Activated CD4-positive, alpha-beta T cell treated with anti-CD3 and anti-CD28 coated beads, Interleukin-2, amount 10 ng/mL, durations not matched to agents 7 days and 5 days (primary cell): Measurements from ENCODE around the gene RGS19. TPM values are rescaled to one million over a fixed set of nuclear protein-coding genes. Genes with fewer than 3 reads are reported as not detected.
A peak's percentile ranks its signal among the peaks of the same experiment; 100 is the strongest.

Experiments
- CTCF ChIA-PET: fragments of 350-600 bp; sonication (Branson Sonifier 250); formaldehyde crosslinking; loops from one replicate; lab custom pipeline; 2021; ENCODE audit warnings: antibody characterized with exemption; lab: Charles Lee
- POLR2A ChIA-PET: fragments of 350-600 bp; sonication (Branson Sonifier 250); formaldehyde crosslinking; loops from one replicate; lab custom pipeline; 2021; ENCODE audit warnings: antibody characterized with exemption; lab: Charles Lee
- DNase-seq: peaks from one replicate; pipeline ENCODE4 v3.0.0-alpha.2; 2020
- H3K27ac Mint-ChIP-seq: one replicate; pipeline ENCODE4 v1.8.0; 2021; ENCODE audit warnings: mild to moderate bottlenecking, moderate library complexity, mixed read lengths
- H3K27me3 Mint-ChIP-seq: one replicate; pipeline ENCODE4 v1.8.0; 2021; ENCODE audit warnings: mixed read lengths
- H3K36me3 Mint-ChIP-seq: one replicate; pipeline ENCODE4 v1.8.0; 2021; ENCODE audit warnings: low read depth, mixed read lengths
- H3K4me1 Mint-ChIP-seq: one replicate; pipeline ENCODE4 v1.8.0; 2021; ENCODE audit warnings: mixed read lengths
- H3K4me3 Mint-ChIP-seq: one replicate; pipeline ENCODE4 v1.8.0; 2021; ENCODE audit warnings: mild to moderate bottlenecking, moderate library complexity, mixed read lengths
- H3K9me3 Mint-ChIP-seq: one replicate; pipeline ENCODE4 v1.8.0; 2021; ENCODE audit warnings: mixed read lengths
- total RNA-seq, 2 experiments: library from RNA; stranded (reverse); gene quantifications; one replicate each; pipeline ENCODE4 v1.2.3, GENCODE V29; 2021

The RGS19 gene
- total RNA-seq, 2 experiments from 2014 or later, result 105 to 107 TPM

- Mint-ChIP-seq H3K36me3 (peaks cover 39% of the 10 kb centered on the region), H3K4me3 (peak overlapping the region; percentile 90), H3K27me3 (peaks cover 5% of the 10 kb centered on the region), H3K9me3 (no peaks in the 10 kb centered on the region), H3K27ac (peak overlapping the region; percentile 82), H3K4me1 (peaks cover 48% of the 10 kb centered on the region)
- DNase-seq, result peak; percentile 55
- CTCF ChIA-PET, result interaction anchor here (0.6 to 5.1 kb wide), 6 partner anchors 8 to 122 kb away, joined by 3 to 30 read pairs (median 4); no protein-coding TSS in a partner anchor
- POLR2A ChIA-PET, result no interaction called here
These were observed 2.2 kb downstream of the RGS19 start for GRCh38 chr20:64077094-64077493.

DNA sequence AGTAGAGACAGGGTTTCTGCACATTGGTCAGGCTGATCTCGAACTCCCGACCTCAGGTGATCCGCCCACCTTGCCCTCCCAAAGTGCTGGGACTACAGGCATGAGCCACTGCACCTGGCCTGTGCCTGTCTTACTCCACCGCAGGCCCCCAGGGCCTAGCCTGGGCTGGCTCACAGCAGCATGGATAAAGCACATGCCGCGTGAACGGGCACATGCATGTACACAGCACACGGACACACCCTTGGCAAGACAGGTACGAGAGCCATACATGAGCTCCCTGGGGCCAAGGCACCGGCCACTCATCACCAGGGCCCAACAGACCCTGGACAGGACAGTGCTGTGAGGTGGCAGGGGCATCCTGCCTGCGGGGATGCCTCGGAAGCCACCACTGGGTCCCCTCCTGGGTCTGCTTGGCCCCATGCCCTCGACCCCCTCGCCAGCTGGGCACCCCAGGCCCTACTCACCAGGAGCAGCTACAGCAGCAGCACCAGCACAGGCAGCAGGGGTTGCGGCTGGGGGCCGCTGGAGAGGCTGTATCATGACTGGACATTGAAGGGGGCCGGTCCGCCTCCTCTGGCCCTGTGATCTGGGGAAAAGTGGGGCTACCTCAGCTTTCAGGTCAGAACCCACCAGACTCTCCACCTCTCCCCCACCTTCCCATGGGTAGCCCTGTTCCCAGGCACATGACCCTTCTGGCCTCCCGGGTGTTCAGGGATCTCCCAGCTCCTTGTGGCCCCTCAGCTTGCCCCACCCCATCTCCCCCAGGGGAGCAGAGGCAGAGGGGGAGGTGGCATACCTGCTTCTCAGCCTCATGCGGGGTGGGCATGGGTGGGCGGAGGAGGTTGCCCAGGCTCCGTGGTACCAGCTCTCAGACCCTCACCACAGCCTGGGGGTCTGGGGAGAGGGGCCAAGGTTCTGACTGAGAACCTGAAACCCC lies 3.0 kb downstream of the RGS19 start:
- no peak for DNase-seq
- Mint-ChIP-seq H3K9me3 (no peaks in the 10 kb centered on the region), H3K4me1 (peaks cover 42% of the 10 kb centered on the region), H3K4me3 (peak overlapping the region; percentile 90), H3K27me3 (no peaks in the 10 kb centered on the region), H3K27ac (peak overlapping the region; percentile 31), H3K36me3 (peaks cover 44% of the 10 kb centered on the region)
- POLR2A ChIA-PET, result no interaction called here
- CTCF ChIA-PET, result interaction anchor here (0.6 to 5.1 kb wide), 7 partner anchors 9 to 121 kb away, joined by 3 to 30 read pairs (median 4); no protein-coding TSS in a partner anchor

- CTCF ChIA-PET, result interaction anchor here (0.6 to 5.1 kb wide), 5 partner anchors 8 to 109 kb away, joined by 3 to 30 read pairs (median 3); no protein-coding TSS in a partner anchor
- POLR2A ChIA-PET, result no interaction called here
- peaks cover 38% of the 10 kb centered on the region for H3K4me1 Mint-ChIP-seq
- no peaks in the 10 kb centered on the region for H3K27me3 Mint-ChIP-seq
- peak overlapping the region; percentile 73 for H3K27ac Mint-ChIP-seq
- H3K36me3 Mint-ChIP-seq, result peaks cover 44% of the 10 kb centered on the region
- peak overlapping the region; percentile 63 for H3K4me3 Mint-ChIP-seq
- DNase-seq, result no peak
- H3K9me3 Mint-ChIP-seq, result no peaks in the 10 kb centered on the region
These were observed 3.8 kb downstream of the RGS19 start for GRCh38 chr20:64075556-64075955.

GRCh38 chr20:64074963-64075362 lies 4.4 kb downstream of the RGS19 start:
- ChIA-PET POLR2A (no interaction called here), CTCF (interaction anchor here (1.1 to 1.6 kb wide), 2 partner anchors 8 to 36 kb away, joined by 3 to 4 read pairs; no protein-coding TSS in a partner anchor)
- Mint-ChIP-seq H3K27ac (no peak overlapping the region), H3K4me3 (no peak overlapping the region), H3K4me1 (peaks cover 33% of the 10 kb centered on the region), H3K9me3 (no peaks in the 10 kb centered on the region), H3K36me3 (peaks cover 44% of the 10 kb centered on the region), H3K27me3 (no peaks in the 10 kb centered on the region)
- DNase-seq, result no peak

DNA sequence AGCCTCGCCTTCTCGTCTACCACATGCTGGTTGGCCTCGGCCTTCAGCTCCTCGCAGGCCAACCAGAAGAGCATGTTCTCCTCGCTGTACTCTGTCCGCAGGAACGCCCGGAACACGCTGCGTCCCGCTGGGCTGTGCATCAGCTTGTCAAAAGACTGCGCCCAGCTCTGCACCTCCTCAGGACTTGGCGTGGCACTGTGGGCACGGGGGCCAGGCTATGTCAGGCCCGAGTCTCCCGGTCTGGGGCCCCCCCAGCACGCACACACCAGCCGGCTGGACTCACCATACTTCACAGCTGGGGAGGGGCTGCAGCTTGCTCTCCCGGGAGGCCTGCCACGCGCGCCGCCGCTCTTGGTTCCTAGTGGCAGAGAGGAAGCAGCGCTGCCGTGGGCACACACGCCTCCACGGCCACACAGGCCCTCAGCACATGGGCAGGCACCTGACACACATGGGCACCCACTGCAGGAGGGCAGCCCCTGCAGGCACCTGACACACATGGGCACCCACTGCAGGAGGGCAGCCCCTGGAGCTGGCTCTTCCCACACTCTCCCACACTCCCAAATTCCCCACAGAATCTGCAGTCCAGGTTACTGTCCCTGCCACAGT lies 5.0 kb downstream of the RGS19 start:
- ChIA-PET POLR2A (no interaction called here), CTCF (interaction anchor here (0.6 to 1.6 kb wide), 4 partner anchors 7 to 182 kb away, joined by 3 to 4 read pairs (median 4); no protein-coding TSS in a partner anchor)
- DNase-seq, result no peak
- Mint-ChIP-seq H3K4me3 (no peak overlapping the region), H3K9me3 (no peaks in the 10 kb centered on the region), H3K27me3 (no peaks in the 10 kb centered on the region), H3K4me1 (peaks cover 35% of the 10 kb centered on the region), H3K36me3 (peaks cover 44% of the 10 kb centered on the region), H3K27ac (no peak overlapping the region)

- ChIA-PET POLR2A (no interaction called here), CTCF (interaction anchor here (1.0 to 1.6 kb wide), 2 partner anchors 9 to 35 kb away, joined by 3 to 4 read pairs; no protein-coding TSS in a partner anchor)
- Mint-ChIP-seq H3K4me1 (peaks cover 39% of the 10 kb centered on the region), H3K27ac (no peak overlapping the region), H3K4me3 (no peak overlapping the region), H3K9me3 (no peaks in the 10 kb centered on the region), H3K27me3 (no peaks in the 10 kb centered on the region), H3K36me3 (peaks cover 39% of the 10 kb centered on the region)
- no peak for DNase-seq
These were observed 5.7 kb downstream of the RGS19 start for GRCh38 chr20:64073476-64074183.

GRCh38 chr20:64072498-64073063 lies 6.7 kb downstream of the RGS19 start:
- no peak overlapping the region for H3K27ac Mint-ChIP-seq
- no peak for DNase-seq
- POLR2A ChIA-PET, result no interaction called here
- peaks cover 34% of the 10 kb centered on the region for H3K36me3 Mint-ChIP-seq
- CTCF ChIA-PET, result interaction anchor here (1.0 to 2.2 kb wide), 3 partner anchors 11 to 48 kb away, joined by 5 to 8 read pairs (median 6); partner anchors contain the start of gene LKAAEAR1
- no peaks in the 10 kb centered on the region for H3K27me3 Mint-ChIP-seq
- no peaks in the 10 kb centered on the region for H3K9me3 Mint-ChIP-seq
- peaks cover 46% of the 10 kb centered on the region for H3K4me1 Mint-ChIP-seq
- no peak overlapping the region for H3K4me3 Mint-ChIP-seq

DNA sequence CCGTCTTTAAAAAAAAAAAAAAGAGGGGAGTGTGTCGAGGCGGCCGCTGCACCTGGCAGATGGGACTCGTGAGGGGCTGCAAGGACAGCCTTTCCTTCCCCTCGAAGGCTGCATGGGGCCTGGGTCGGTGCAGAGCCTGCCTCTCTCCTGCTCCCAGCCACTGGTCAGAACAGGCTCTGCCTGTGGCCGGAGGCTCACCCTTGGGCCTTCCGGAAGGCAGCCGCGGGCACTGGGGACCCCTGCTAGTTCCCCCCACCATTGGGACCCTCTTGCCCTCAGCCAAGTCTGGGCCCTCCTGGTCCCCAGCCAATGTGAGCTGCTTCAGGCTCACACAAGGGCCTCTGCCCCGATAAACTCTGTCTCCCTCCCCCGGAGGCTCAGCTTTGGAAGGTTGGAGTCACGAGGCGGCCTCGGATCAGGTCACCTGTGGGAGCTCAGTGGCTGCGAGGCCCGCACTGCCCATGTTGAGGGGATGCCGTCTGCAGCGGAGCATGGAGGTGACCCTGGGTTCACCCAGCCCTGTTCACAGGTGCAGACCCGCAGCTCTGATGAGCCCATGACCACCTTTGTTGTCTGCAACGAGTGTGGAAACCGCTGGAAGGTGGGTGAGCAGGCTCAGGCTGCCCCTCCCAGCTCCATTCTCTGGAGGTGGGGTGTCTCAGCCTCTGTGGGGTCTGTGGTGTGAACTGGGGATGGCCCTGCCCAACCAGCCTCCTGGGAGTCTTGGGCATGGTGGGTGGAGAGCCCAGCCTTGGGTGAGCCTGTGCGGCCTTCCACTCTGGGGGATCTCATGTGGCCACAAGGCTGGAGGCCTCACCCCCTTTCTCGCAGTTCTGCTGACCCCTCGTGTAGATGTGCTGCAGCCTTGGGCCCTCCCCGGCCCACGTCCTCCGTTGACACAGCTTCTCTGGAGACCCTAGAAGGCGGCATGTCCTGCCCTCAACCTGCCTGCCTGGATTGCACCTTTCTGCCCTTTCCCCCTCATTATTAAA lies 7.7 kb downstream of the RGS19 start:
- POLR2A ChIA-PET, result no interaction called here
- H3K27ac Mint-ChIP-seq, result peak overlapping the region; percentile 50

GRCh38 chr20:64070244-64070993 lies 8.9 kb downstream of the RGS19 start:
- Mint-ChIP-seq H3K4me1 (peaks cover 52% of the 10 kb centered on the region), H3K36me3 (peaks cover 24% of the 10 kb centered on the region), H3K27ac (no peak overlapping the region), H3K27me3 (no peaks in the 10 kb centered on the region), H3K9me3 (no peaks in the 10 kb centered on the region), H3K4me3 (no peak overlapping the region)
- CTCF ChIA-PET, result interaction anchor here (0.6 to 2.8 kb wide), 5 partner anchors 9 to 47 kb away, joined by 3 to 11 read pairs (median 6); partner anchors contain the start of genes OPRL1 and RGS19
- POLR2A ChIA-PET, result no interaction called here
- no peak for DNase-seq

More for the DNA sequence above, 7.7 kb downstream of the RGS19 start:
- H3K36me3 Mint-ChIP-seq, result peaks cover 29% of the 10 kb centered on the region
- DNase-seq, result no peak
- no peaks in the 10 kb centered on the region for H3K9me3 Mint-ChIP-seq
- H3K4me3 Mint-ChIP-seq, result no peak overlapping the region
- H3K4me1 Mint-ChIP-seq, result peaks cover 51% of the 10 kb centered on the region
- no peaks in the 10 kb centered on the region for H3K27me3 Mint-ChIP-seq
- CTCF ChIA-PET, result interaction anchor here (1.0 to 2.2 kb wide), 3 partner anchors 12 to 49 kb away, joined by 5 to 8 read pairs (median 6); partner anchors contain the start of gene LKAAEAR1

DNA sequence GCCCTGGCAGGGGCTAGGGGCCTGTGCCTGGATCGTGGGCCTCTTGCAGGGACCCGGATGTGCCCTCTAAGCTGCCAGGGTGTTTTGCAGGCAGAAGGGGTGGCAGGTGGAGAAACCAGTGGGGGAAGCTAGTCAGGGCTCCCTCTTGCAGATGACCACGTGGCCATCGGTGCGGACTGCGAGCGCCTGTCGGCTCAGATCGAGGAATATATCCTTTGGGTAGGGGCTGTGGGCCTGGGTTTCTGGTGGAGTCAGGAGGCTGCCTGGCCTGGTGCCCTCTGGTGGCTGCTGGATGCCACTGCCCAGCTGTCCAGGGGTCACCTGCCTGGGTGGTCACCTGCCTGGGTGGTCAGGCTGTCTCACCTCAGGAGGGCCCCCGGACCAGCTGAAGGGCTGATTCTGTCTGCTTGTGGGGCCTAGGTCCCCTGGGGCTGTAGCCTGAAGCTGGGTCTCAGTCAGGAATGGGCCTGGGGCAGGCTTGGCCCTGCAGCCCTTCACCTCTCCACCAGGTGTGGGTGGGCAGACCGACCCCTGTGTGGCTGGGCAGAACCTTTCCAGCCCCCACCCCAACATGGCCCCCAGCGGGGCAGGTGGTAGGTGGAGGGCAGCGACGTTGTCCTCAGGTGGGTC lies 9.6 kb downstream of the RGS19 start:
- Mint-ChIP-seq H3K27ac (no peak overlapping the region), H3K4me1 (peaks cover 58% of the 10 kb centered on the region), H3K36me3 (peaks cover 20% of the 10 kb centered on the region), H3K9me3 (no peaks in the 10 kb centered on the region), H3K4me3 (no peak overlapping the region), H3K27me3 (no peaks in the 10 kb centered on the region)
- DNase-seq, result no peak
- POLR2A ChIA-PET, result no interaction called here
- CTCF ChIA-PET, result interaction anchor here (0.9 to 2.8 kb wide), 6 partner anchors 10 to 89 kb away, joined by 3 to 11 read pairs (median 6); partner anchors contain the start of genes OPRL1, PRPF6 and RGS19
